Measurements from ENCODE around the gene SBK3. TPM values are rescaled to one million over a fixed set of nuclear protein-coding genes. Genes with fewer than 3 reads are reported as not detected.
A peak's percentile ranks its signal among the peaks of the same experiment; 100 is the strongest.
"Not testable (repeated sequence)": the region's sequence is repeated elsewhere in the genome, so short reads cannot be mapped to it uniquely, and the experiment has no call there.

Gene SBK3
- total RNA-seq, 1 donor from 2014 or later, result not detected

DNA sequence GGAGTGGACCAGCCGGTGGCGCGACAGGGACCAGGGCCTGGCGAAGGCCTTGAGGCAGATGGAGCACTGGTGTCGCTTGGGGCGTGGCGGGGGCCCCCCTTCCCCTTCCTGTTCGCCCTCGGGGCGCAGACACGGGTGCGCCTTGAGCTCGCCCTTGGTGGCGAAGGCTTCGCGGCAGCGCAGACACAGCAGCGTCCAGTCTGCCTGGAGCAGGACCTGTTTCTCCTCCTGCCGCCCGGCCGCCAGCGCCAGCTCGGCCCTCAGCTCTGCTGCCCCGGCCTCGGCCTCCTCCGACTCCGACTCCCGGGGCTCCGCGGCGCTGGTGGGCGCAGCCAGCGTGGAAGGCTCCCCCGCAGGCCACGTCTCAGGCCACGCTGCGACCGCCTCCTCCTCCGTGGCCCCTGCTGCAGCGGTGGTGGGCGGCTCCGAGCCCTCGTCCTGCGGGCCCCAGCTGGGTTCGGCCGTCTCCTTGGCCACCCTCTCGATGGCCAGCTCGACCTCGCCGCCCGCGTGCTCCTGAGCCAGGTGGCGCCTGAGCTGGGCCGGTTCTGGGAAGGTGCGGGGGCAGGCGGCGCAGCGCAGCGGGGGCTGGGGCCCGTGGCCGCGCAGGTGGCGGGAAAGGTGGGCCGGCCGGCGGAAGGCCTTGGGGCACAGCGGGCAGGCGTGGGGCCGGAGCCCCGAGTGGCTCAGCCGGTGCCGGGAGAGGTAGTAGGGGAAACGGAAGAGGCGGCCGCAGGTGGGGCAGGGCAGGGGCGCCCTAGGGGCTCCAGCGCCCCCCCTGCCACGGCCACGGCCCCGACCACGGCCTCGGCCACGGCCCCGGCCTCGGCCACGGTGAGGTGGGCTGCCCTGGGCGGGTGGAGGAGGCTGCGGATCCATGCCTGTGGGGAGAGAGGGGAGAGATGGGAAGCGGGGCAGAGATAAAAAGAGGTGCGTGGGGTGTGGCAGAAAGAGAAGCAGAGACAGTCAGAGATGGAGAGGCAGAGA lies 33.7 kb upstream of the SBK3 start:
- H3K27me3 ChIP-seq, result no peaks in the 10 kb centered on the region
- H3K9me3 ChIP-seq, result no peaks in the 10 kb centered on the region
- TF ChIP-seq, protein P1, sequence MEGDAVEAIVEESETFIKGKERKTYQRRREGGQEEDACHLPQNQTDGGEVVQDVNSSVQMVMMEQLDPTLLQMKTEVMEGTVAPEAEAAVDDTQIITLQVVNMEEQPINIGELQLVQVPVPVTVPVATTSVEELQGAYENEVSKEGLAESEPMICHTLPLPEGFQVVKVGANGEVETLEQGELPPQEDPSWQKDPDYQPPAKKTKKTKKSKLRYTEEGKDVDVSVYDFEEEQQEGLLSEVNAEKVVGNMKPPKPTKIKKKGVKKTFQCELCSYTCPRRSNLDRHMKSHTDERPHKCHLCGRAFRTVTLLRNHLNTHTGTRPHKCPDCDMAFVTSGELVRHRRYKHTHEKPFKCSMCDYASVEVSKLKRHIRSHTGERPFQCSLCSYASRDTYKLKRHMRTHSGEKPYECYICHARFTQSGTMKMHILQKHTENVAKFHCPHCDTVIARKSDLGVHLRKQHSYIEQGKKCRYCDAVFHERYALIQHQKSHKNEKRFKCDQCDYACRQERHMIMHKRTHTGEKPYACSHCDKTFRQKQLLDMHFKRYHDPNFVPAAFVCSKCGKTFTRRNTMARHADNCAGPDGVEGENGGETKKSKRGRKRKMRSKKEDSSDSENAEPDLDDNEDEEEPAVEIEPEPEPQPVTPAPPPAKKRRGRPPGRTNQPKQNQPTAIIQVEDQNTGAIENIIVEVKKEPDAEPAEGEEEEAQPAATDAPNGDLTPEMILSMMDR (IDR thresholded peaks at IDR 0.05), result no peak
- peak overlapping the region in 1 of 2 donors; percentile 85 for H3K4me3 ChIP-seq
- DNase-seq (ENCODE audit: low spot score in 2 of 2), result no peak
- peaks cover 0 to 6% of the 10 kb centered on the region in 2 donors for H3K4me1 ChIP-seq
- H3K27ac ChIP-seq, result peak overlapping the region in 1 of 2 donors; percentile 89
- H3K36me3 ChIP-seq, result peaks cover 16 to 22% of the 10 kb centered on the region in 2 donors
- intact Hi-C loops (cut with DNase I), result no loop called here

DNA sequence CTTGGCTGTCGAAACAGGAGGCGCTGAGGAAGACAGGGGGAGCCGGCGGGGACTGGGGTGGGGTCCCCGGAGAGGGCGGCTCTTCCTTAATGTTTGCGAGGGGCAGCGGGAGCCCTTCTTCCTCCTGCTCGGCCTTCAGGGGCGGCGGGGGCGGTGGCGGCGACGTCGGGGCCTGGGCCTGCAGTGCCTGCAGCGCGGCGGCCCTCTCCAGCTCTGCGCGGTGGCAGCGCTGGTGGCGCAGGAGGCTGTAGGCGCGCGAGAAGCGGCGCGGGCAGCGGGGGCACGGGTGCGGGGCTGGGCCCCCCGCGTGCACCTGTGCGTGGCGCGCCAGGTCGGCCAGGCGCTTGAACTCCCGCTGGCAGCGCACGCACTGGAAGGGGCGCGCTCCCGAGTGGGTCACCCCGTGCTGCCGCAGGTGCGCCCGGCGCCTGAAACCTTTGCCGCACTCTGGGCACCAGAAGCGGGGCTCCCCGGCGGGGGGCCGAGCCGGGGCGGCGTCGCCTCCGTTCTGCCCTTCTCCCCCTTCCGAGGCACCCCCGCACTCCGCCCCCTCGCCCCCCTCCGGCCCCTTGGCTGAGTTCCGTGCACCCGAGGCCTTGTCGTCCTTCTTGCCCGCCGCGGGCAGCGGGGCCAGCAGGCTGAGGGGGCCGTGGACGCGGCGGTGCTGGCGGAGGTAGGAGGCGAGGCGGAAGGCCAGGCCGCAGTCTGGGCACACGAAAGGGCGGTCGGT lies 32.9 kb upstream of the SBK3 start:
- H3K27ac ChIP-seq, result no peak overlapping the region
- peaks cover 0 to 6% of the 10 kb centered on the region in 2 donors for H3K4me1 ChIP-seq
- H3K36me3 ChIP-seq, result peaks cover 16 to 22% of the 10 kb centered on the region in 2 donors
- TF ChIP-seq, protein P1 (IDR thresholded peaks at IDR 0.05), result no peak
- no peak overlapping the region for H3K4me3 ChIP-seq
- no peaks in the 10 kb centered on the region for H3K9me3 ChIP-seq
- intact Hi-C loops (cut with DNase I), result no loop called here
- no peaks in the 10 kb centered on the region for H3K27me3 ChIP-seq
- no peak for DNase-seq (ENCODE audit: low spot score in 2 of 2)

DNA sequence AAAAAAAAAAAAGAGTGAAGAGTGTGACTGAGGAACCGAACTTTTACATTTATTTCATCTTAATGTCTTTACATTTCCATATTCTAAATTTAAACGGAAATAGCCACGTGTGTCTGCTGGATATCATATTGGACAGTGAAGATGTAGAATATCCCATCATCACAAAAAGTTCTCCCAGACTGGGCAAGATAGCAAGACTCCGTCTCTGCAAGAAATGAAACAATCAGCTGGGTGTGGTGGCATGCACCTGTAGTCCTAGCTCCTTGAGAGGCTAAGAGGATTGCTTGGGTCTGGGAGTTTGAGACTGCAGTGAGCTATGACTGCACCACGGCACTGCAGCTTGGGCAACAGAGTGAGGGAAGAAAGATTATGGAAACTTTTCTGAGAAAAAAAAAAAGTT lies 31.4 kb upstream of the SBK3 start:
- no peak for DNase-seq (ENCODE audit: low spot score in 2 of 2)
- H3K27ac ChIP-seq, result no peak overlapping the region
- H3K4me1 ChIP-seq, result peaks cover 0 to 6% of the 10 kb centered on the region in 2 donors
- intact Hi-C loops (cut with DNase I), result no loop called here
- peaks cover 16 to 22% of the 10 kb centered on the region in 2 donors for H3K36me3 ChIP-seq
- no peaks in the 10 kb centered on the region for H3K9me3 ChIP-seq
- H3K4me3 ChIP-seq, result no peak overlapping the region
- TF ChIP-seq, protein P1 (IDR thresholded peaks at IDR 0.05), result no peak
- no peaks in the 10 kb centered on the region for H3K27me3 ChIP-seq

DNA sequence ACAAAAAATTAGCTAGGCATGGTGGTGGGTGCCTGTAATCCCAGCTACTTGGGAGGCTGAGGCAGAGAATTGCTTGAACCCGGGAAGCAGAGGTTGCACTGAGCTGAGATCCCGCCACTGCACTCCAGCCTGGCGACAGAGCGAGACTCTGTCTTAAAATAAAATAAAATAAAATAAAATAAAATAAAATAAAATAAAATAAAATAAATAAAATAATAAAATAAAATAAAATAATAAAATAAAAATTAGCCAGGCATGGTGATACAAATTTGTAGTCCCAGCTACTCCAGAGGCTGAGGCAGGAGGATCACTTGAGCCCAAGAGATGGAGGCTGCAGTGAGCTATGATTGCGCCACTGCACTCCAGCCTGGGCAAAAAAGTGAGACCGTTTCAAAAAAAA lies 28.6 kb upstream of the SBK3 start:
- H3K4me3 ChIP-seq; intact Hi-C loops (cut with DNase I); DNase-seq (ENCODE audit: low spot score in 2 of 2); H3K4me1 ChIP-seq; H3K27ac ChIP-seq; H3K27me3 ChIP-seq; H3K9me3 ChIP-seq: not testable (repeated sequence)
- peaks cover 13 to 19% of the 10 kb centered on the region in 2 donors for H3K36me3 ChIP-seq

DNA sequence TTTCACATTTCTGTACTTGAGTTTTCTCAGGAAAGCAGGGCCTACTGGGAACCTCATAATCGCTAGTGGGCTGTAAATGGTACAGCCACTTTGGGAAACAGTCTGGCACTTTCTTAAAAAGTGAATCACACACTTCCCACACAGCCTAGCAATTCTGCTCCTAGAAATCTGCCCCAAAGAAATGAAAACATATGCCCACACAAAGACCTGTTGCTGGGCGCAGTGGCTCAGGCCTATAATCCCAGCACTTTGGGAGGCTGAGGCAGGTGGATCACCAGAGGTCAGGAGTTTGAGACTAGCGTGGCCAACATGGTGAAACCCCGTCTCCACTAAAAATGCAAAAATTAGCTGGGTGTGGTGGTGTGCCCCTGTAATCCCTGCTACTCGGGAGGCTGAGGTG lies 24.1 kb upstream of the SBK3 start:
- intact Hi-C loops (cut with DNase I); DNase-seq (ENCODE audit: low spot score in 2 of 2): not testable (repeated sequence)

DNA sequence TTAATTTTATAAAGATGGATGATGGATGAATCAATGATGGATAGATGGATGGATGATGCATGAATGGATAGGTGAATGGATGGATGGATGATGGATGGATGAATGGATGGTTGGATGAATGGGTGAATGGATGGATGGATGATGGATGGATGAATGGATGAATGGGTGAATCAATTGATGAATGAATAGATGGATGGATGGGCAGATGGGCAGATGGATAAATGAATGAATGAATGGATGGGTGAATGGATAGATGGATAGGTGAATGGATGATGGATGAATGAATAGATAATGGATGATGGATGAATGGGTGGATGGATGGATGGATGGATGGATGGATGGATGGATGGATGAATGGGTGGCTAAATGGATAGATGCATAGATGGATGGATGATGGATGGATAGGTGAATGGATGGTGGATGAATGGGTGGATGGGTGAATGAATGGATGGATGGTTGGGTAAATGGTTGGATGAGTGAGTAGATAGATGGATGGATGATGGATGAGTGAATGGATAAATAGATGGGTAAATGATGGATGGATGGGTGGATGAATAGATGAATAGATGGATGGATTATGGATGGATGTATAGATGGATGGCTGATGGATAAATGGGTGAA lies 22.5 kb upstream of the SBK3 start:
- no peak overlapping the region for H3K27ac ChIP-seq
- intact Hi-C loops (cut with DNase I), result no loop called here
- no peaks in the 10 kb centered on the region for H3K36me3 ChIP-seq
- no peaks in the 10 kb centered on the region for H3K4me1 ChIP-seq
- no peaks in the 10 kb centered on the region for H3K9me3 ChIP-seq
- no peaks in the 10 kb centered on the region for H3K27me3 ChIP-seq
- H3K4me3 ChIP-seq, result no peak overlapping the region
- TF ChIP-seq, protein P1 (IDR thresholded peaks at IDR 0.05), result no peak
- DNase-seq (ENCODE audit: low spot score in 2 of 2), result no peak

More for the DNA sequence above, 24.1 kb upstream of the SBK3 start:
- not testable (repeated sequence) for H3K27me3 ChIP-seq, H3K27ac ChIP-seq, H3K4me1 ChIP-seq, H3K36me3 ChIP-seq, H3K4me3 ChIP-seq, H3K9me3 ChIP-seq

All from ascending aorta (tissue), 2 donors.